Activated CD4-positive, alpha-beta T cell treated with anti-CD3 and anti-CD28 coated beads, Interleukin-2, Interleukin-6, amounts not matched to agents 100 ng/mL and 50 ng/mL, durations not matched to agents 16 hours and 8 hours (primary cell): Measurements from ENCODE around the gene NFASC.

Experiments
- DNase-seq: peaks from one replicate; pipeline ENCODE4 v3.0.0-alpha.2; 2020

NFASC gene

DNA sequence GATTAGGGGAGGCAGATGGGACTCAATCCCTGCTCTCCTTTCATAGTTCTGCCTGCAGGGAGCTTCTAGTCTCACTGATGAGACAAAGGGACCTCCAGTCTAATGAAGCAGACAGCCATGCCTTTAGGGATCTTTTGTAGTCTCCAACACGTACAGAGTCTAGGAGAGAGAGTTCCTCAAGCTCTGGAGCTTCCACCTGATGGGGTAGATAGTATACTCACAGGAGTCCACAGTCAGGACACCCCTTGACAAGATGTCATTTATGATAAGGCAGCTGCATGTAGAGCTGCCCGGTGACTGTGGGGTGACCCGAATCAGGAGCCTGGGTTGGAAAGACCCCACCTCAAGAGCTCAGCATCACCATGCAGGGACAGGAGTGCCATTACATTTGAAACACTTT is 117.0 kb downstream of the NFASC start:
- DNase-seq = no peak

DNA sequence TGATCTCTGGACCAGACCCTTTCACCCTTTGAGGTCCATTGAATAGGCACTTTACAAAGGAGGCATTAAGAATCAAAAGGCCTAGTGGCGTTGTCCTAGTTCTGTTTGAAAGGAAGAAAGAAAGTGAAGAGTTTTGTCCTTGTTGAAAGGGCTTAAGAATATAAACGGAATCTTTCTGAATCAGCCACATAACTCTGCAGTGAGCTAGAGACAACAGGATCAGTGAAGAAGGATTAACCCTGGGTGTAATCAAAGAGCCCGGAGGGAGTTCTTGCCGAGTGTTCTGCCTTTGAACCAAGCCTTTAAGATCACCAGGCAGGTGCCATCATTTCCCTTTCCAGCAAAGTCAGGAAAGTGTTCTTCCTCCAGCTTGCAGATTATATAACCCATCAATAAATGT is 117.5 kb downstream of the NFASC start:
- DNase-seq = no peak

DNA sequence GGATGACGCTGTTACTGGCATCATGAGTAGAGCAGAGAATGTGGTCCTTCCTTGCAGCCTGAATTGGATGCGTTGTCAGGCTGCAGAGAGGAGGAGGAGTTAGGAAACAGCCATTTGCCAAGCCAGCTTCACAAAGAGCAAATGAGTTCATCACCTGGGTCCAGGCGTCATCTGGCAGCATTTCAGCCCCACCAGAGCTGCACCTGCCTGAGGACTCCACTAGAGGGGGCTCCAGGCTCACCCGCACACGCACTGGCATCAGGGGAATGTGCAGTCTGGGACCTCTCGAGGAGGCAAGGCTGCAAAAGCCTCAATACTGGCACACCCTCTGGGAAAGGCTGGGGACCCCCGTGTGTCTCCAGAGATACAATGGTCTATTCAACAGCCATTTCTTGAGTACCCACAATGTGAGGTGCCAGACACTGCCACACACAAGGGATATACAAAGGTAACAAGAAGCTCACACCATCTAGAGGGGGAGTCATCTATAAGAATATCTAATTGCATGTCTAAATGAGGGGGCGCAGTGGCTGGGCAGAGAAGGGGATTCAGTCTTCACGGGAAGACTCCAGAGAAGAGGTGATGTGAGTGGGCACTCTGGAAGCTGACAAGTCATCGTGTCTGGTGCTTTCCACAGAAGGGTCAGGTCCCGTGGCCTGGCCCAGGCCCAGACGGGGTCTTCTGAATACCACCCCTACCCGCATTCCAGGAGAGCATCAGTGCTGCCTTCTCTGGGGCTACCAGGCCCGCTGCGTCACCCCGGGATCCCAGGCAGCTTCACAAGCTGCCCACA is 118.8 kb downstream of the NFASC start:
- DNase-seq = peak; percentile 72

DNA sequence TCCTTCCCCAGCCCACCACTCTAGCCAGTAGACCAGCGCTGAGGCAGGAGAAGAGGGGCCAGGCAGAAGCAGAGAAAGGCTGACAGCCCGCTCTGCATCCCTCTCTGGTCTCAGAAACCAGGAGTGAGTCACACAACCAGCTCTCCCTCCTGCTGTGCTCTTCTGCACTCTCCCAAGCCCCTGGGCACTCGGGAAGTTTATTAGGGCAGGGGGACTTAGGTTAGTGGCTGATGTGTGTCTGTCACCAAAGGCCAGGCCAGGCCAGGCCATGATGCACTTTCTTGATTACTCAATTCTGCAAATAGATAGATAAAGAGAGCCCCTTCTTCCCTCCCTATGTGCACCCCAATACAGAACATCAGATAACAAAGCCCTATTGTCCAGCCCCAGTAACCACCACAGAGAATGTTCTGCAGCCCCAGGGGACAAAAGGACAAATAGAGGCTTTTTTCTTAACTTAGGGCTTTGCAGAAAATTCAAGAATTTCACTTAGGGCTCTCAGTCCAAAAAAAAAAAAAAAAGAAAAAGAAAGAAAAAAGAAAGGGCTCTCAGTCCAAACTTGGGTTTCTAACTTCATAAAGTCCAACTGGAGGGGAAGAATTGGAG is 119.5 kb downstream of the NFASC start:
- DNase-seq = no peak

DNA sequence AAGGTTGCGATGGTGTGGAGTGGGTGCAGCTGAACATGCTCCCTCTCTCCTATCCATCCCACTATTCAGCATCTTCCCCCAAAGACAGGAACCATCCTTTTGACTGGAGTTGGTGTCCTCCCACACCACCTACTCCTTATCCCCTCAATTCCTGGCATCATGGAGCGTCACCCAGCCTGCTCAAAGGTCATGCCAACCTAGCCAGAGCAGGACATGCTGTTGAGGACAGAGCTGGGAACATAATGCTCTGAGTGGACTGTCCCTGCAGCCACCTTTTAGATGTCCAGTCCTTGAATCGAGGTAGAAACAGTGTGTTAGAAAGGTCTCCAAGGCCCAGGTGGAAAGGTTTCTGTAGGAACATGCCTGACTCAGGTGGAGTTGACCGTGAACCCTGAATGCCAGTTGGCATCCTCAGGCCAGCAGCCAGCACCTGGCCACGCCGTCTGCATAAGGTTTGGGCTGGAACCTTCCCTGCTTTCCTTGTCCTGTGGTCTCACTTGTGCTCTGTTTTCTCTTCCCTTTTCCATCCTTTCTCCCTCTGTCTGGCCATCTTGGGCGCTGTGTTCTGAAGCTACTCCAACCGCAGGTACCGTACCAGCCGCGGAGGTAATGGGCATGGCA is 120.2 kb downstream of the NFASC start:
- no peak for DNase-seq

DNA sequence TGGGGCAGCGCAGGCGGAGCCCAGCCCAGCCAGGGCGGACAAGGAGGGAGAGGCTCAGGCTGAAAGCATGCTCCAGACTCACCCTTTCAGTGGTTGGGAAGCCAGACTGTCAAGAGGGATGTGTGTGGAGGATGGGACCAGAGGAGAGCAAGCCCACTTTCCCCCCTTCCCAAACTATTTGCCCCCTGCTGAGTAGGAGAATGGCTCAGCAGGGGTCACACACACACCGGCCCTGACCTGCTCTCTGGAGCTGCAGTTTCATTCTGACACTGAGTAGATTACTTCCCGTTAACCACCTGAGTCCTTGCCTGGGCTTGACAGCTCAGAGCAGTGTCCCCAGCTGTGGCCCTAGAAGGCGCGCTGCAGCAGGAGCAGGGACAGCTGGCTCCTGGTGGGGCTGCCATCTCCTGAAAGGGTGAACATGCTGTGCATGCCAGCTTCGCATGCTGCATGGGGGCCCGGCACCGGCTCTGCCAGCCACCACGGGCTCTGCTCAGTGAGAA is 120.7 kb downstream of the NFASC start:
- DNase-seq = no peak

DNA sequence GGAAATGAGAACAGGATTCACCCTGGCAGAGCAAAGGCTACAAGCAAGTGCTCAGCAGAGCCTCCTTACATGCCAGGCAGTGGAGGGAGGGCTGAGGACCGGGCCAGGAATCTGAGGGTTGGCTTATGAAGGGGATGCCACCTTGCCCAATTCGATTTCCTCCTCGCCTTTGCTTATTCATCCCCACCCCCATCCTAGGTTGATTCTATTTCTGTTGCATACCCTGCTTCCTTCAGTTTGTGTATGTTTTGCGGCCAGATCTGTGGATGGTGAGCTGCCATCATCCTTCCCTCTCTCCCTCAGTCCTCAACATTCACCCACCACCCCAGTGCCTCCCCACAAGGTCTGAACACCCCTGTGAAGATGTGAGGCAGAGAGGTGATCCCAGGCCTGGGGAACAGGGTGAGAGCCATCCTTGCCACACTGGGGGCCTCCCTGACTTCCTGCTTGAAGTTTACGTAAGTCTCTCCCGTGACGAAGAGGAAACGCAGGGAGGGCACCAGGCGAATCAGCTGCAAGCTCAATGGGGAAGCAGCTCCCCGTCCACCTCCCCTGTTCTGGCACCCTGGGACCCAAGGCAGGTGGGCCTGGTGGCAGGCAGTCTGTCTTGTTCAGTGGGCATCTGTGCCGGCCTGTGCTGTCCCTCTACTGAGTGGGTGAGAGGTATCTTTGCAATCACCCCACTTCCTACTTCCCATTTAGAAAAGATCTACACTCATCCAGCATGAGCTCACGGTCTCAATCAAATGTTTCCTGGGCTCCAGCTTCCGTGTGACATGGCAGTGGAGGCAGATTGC is 121.7 kb downstream of the NFASC start:
- DNase-seq = peak; percentile 5

DNA sequence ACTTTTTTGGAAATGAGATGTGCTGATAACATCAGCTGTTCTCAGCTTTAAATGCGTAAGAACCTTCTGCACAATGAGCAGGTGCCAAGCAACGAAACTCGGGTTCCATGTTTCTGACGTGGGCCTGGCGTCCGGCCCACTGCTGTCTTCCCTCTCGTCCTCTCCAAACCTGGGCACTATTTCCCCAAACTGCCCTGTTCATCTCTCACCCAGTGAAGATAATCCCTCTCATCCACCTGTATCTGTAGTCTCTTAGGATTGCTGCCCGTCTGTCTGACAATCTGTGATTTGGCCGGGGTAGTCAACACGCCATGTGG is 122.3 kb downstream of the NFASC start:
- DNase-seq = no peak

DNA sequence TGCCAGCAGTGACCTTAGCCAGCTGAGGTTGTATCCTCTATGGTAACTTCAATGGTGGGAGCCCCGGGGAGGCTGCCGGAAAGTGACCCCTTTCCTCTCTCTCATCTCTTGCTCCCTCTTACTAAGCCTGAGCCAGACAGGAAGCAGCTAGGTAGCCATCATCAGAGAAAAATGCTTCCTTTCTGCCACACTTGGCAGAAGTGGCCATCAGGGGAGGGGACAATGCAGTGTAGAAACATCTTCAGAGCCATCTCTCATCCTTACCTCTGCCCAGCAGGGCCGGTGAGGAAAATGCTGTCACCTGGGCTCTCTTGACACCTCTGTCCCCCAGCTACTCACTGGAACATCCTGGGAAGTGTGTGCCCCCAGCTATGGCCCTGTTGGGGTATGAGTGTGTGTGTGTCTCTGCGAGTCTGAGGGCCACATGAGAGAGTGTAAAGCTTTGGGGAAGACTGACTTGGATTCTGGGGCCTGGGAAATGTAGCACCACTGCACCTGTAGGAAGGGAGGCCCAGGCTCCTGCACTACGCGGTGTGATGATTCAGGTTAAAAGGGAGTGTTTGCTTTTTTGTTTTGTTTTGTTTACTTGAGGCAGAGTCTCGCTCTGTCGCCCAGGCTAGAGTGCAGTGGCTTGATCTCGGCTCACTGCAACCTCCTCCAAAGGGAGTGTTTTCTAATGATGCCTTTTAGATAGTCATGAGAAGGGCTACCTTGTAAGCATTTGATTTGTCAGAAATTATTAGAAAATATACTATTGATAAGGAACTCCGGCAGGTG is 123.6 kb downstream of the NFASC start:
- DNase-seq = no peak

DNA sequence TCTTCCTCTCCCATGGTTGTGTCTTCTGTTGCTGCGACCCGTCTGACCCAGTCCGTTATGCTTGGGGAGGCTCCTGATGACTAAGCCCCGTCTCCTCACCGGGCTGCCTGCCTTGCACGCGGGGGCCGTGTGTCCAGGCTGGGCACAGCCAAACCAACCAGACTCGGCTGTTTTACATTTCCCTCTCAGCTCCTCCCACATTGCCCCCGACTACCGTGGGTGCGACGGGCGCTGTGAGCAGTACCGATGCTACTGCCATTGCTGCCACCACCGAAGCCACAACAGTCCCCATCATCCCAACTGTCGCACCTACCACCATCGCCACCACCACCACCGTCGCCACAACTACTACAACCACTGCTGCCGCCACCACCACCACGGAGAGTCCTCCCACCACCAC is 126.3 kb downstream of the NFASC start:
- no peak for DNase-seq

DNA sequence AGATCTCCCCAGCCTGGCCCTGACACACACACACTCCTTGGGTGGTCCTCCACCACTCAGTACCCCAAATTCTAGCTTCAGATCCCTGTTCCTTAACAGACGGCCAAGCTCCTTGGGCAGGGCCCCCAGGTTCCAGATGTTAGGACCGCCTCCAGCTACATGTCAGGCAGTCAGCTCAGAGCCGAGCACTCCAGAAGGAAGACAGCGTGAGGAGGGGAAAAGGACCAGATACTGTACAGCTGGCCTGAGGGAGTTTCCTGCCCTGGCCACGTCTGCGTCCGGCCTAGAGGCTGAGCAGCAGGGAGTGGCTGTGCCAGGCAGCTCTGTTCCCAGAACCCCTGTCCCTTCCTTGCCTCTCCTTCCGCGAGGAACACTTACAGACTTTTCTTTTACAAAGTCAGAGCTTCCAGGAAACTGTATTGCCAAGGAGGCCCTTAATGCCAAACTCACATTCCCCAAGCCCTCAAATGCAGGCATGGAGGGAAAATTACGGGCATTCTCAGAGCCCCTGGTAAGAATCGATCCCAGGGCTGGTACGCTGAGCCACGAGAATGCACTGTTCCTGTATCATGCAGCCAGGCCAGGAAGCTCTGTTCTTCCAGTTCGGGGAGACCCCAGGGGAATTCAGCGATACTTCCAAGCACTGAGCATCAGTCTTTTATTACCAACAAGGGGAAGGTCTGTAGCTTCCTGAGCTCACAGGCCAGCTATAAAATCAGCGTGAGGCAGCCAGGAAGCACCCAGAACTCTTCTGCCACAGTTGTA is 127.1 kb downstream of the NFASC start:
- DNase-seq = no peak

DNA sequence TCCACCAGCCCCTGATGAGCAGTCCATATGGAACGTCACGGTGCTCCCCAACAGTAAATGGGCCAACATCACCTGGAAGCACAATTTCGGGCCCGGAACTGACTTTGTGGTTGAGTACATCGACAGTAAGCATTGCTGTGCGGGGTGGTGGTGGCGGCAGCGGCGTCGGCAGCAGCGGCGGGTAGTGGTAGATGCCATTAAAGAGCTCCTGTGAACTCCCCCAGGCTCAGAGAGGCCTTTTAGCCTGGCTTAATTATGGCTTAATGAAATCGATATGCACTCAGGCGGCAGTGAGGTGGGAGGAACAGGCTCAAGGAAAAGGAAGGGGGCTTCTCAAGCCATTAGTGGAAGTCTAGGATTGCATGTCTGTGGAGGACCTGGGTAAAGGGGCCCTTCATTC is 130.5 kb downstream of the NFASC start:
- DNase-seq = no peak

DNA sequence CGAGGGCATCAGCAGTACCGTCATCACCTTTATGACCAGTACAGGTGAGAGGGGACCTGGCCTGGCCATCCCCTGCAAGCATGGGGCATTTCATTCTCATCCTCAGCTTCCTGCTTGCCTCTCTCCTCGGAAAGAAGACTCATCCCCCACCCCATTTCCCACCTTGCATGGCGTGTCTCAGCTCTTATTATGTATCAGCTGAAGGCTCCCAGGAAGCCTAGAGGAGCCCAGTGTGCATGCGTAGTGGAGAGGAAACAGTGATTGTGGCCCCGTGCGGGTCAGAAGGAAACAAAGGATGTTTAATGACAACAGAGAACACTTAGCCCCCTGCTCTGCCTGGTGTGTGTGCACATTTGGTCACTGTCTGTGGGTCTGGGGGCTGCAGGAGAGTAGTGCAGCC is 132.0 kb downstream of the NFASC start:
- DNase-seq = no peak

DNA sequence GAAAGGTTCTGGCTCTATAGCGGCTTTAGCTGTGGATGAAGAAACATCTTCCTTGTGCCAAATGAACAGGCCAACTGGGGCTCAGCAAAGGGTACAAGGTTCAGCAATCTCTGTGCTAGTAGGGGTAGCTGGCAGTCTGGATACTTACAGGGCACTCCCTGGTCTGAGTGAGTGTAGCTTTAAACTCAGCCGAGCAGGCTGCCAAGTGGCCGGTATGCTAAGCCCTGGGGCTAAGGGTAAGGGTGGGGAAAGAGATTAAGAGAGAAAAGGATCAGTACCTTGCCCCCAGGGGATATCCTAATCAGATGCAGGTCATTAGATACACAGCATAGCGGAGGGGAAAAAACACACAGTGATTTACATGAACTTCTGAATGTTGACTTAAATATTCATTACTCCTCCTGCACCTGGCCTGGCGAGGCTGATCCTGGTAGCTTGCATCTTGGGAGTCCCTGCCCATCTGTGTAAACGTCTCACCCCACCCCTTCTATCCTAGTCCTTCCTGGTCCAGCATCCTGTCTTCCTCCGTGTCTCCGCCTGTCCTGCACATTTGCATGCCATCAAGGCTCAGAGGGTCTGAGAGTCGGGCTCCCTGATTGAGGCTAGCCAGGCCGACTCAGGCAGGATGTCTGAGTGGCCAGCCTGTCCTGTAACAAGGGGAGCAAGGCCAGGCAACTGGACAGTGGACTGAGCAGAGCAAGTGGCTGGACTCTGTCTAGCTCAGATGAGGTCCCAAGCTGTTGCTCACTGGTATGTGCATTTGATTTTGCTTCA is 132.9 kb downstream of the NFASC start:
- no peak for DNase-seq

DNA sequence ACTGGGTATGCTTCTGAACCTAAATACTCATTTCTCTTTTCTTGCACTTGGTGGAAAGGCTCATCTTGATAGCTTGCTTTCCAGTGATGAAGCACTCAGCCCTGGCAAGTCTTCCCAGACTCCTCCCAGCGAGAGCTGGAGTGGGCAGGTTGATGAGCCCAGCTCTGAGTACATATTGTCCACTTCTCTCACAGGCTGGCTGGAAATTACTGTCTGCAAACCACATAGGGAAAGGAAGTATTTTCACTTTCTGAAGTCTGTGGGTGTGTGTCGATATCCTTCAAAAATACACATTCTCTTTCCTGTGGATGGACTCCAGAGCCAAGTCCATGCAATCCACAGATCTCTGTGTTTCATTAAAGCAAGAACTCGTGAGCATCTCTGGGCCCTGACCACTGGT is 133.7 kb downstream of the NFASC start:
- no peak for DNase-seq

DNA sequence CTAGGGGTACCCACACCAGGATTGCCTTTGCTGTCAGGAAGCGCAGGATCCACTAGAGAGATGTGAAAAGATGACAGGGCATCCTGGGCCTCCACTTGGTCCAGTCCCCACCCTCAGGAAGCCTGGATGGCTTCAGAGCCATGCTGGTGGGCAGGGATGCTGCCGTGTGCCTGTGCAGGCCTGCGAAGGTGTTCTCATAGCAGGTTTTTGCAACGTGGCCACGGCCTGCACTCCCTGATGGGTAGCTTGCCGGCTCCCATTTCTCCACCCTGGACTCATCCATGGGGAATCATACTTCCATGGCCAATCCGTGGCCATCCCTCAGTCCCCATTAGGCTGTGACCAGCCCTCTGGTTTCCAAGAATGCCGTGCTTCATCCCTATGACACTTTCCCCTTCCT is 138.2 kb downstream of the NFASC start:
- no peak for DNase-seq

DNA sequence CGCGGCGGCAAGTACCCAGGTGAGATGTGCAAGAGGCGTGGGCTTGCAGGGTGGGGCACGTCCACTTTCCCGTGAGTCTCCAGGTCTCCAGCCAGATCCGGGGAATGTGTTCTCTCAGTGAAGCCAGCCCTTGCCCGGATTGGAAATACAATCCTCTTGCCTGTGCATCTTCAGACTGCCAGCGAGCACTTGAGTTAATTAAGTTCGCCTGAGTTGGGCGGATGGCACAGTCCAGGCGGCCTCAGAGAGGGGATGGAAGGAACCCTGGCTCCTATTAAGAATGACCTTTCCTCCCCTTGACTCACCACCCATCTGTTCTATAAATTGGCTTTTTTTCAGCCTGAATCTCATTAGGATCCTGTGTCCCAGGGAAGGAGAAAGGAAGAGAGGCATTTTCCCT is 139.0 kb downstream of the NFASC start:
- DNase-seq = no peak

DNA sequence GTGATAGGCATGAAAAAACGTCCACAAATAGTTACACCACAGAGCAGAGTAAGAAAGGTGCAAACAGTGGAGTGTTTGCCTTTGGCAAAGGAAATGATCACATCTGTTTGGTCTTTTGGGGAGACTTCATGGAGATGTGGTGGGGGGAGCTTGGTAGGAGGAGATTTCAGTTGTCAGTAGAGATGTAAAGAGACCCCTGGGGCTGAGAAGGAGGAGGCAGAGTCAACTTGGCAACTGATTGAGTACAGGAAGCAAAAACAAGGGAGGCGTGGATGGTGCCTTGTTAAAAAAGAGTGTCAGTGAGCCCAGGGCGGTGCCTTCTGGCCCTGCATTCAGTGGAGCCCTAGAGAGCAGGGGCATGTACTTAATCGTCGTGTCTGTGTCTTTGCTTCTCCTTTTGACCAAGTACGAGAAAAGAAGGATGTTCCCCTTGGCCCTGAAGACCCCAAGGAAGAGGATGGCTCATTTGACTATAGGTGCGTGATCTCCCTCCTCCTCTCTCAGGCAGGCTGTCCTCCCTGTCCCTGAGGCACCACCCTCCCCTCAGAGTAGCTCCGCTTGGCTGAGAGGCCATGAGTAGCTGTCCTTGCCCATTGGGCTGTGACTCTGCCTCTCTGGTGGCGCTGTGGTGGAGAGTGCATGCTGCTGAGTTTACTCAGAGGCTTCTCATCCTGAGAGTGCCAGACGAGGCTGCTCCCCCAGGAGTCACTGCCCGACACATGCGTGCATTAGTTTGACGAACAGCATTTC is 141.9 kb downstream of the NFASC start:
- DNase-seq = no peak

DNA sequence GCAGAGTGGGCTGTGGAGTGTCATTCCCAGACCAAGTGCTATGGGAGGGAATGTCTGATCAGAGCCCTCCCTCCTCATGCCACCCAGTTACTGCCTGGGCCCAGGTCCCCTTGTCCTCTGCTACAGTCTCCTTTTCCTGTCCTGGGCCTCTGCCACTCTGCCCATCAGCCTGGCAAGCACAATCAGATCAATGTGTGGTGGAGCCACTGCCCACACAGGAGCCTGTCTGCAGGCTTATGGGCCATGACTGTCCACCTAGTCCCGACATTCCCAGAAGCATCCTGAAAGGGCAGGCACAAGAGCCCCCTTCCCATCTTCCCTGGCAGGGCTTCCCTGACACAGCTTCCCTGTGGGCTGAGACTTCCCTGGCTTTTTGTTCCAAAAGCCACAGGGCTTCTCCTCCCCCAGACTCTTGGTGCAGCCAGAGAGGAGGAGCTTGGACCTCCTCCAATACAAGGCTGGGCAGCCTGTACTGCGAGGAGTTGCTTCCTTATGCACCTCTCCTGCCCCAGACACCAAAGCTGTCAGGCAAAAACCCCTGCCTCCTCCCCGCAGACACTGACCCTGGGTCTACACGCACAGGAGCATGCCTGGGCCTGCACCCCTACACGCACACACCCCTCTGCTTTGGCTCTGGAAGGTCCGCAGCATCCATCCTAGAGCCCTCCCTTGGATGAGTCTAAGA is 143.2 kb downstream of the NFASC start:
- no peak for DNase-seq

DNA sequence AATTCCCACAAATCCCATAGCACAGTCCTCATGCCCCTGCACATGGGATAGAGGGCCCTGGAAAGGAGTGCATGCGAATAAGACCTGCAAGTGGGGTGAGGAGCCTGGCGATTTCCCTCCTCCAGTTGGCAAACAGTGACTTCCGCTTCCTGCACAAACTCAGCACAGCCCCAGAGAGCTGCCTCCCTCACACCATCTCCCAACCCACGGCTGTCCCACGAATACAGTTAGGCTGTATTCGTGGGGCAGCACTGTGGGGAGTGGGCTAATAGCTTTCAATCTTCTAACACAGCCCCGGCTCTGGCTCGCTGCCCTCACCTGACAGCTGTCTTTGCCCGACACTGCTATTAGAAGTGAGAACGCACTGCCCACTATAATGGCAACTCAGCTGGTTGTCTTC is 144.1 kb downstream of the NFASC start:
- no peak for DNase-seq
